SK-N-SH treated with all-trans-retinoic acid at 6 μM for 48 hours (cell line): Measurements from ENCODE around the gene PLCZ1.

Experiments used
- ATAC-seq: fragments of 200-7000 bp; cut with Tn5 transposase; 3 replicates; pipeline ENCODE4 v1.9.1; 2020; ENCODE audit warnings: mild to moderate bottlenecking, moderate library complexity
- BACH2 ChIP-seq: fragments of 250-450 bp; sonication (Bioruptor Pico); IDR thresholded peaks from 2 replicates; pipeline ENCODE4 v1.9.0; 2021; ENCODE audit warnings: mild to moderate bottlenecking, borderline replicate concordance
- CREB5 ChIP-seq: fragments of 250-450 bp; sonication (Bioruptor Pico); IDR thresholded peaks from 2 replicates; pipeline ENCODE4 v1.5.1; 2020; ENCODE audit warnings: low read depth, mild to moderate bottlenecking, moderate library complexity
- CSDC2 ChIP-seq: fragments of 250-450 bp; sonication (Bioruptor Pico); IDR thresholded peaks from 2 replicates; pipeline ENCODE4 v1.5.0; 2020; ENCODE audit warnings: mild to moderate bottlenecking, moderate library complexity
- ESRRG ChIP-seq: fragments of 250-450 bp; sonication (Bioruptor Pico); IDR thresholded peaks from 2 replicates; pipeline ENCODE4 v1.6.1; 2021; ENCODE audit warnings: mild to moderate bottlenecking
- GLIS3 ChIP-seq: fragments of 250-450 bp; sonication (Bioruptor Pico); IDR thresholded peaks from 2 replicates; pipeline ENCODE4 v1.5.0; 2020; ENCODE audit warnings: mild to moderate bottlenecking, moderate library complexity
- ISL1 ChIP-seq: fragments of 250-450 bp; sonication (Bioruptor Pico); IDR thresholded peaks from 2 replicates; pipeline ENCODE4 v2.1.2; 2022; ENCODE audit warnings: mild to moderate bottlenecking, moderate library complexity
- PATZ1 ChIP-seq: fragments of 250-450 bp; sonication (Bioruptor Pico); IDR thresholded peaks from 2 replicates; pipeline ENCODE4 v1.8.0; 2020; ENCODE audit warnings: mild to moderate bottlenecking, moderate library complexity, borderline replicate concordance
- POU6F1 ChIP-seq: fragments of 250-450 bp; sonication (Bioruptor Pico); IDR thresholded peaks from 2 replicates; pipeline ENCODE4 v1.8.0; 2021; ENCODE audit warnings: low read depth, mild to moderate bottlenecking, moderate library complexity, borderline replicate concordance
- PPARA ChIP-seq: fragments of 250-450 bp; sonication (Bioruptor Pico); IDR thresholded peaks from 2 replicates; pipeline ENCODE4 v1.5.0; 2020; ENCODE audit warnings: mild to moderate bottlenecking, borderline replicate concordance
- RARB ChIP-seq: fragments of 250-450 bp; sonication (Bioruptor Pico); IDR thresholded peaks from 2 replicates; pipeline ENCODE4 v1.8.0; 2021; ENCODE audit warnings: mild to moderate bottlenecking, moderate library complexity
- SNAI2 ChIP-seq: fragments of 250-450 bp; sonication (Bioruptor Pico); IDR thresholded peaks from 2 replicates; pipeline ENCODE4 v1.5.0; 2020; ENCODE audit warnings: mild to moderate bottlenecking, moderate library complexity
- TCF4 ChIP-seq: fragments of 250-450 bp; sonication (Bioruptor Pico); IDR thresholded peaks from 2 replicates; pipeline ENCODE4 v1.8.0; 2021; ENCODE audit warnings: mild to moderate bottlenecking, moderate library complexity, borderline replicate concordance
- TOX ChIP-seq: fragments of 250-450 bp; sonication (Bioruptor Pico); IDR thresholded peaks from 2 replicates; pipeline ENCODE4 v1.8.0; 2021; ENCODE audit warnings: mild to moderate bottlenecking, moderate library complexity, borderline replicate concordance
- TSHZ2 ChIP-seq: fragments of 250-450 bp; sonication (Bioruptor Pico); IDR thresholded peaks from 2 replicates; pipeline ENCODE4 v1.5.0; 2020; ENCODE audit warnings: mild to moderate bottlenecking, moderate library complexity
- ZC3H10 ChIP-seq: fragments of 250-450 bp; sonication (Bioruptor Pico); IDR thresholded peaks from 2 replicates; pipeline ENCODE4 v1.5.1; 2021; ENCODE audit warnings: mild to moderate bottlenecking, moderate library complexity
- ZFP3 ChIP-seq: fragments of 250-450 bp; sonication (Bioruptor Pico); IDR thresholded peaks from 2 replicates; pipeline ENCODE4 v1.5.0; 2020; ENCODE audit warnings: mild to moderate bottlenecking, moderate library complexity
- ZFP30 ChIP-seq: fragments of 450-650 bp; formaldehyde crosslinking; IDR thresholded peaks from 2 replicates; pipeline ENCODE4 v1.5.0; 2022; ENCODE audit warnings: mild to moderate bottlenecking, moderate library complexity
- ZNF565 ChIP-seq: fragments of 450-650 bp; formaldehyde crosslinking; conservative IDR thresholded peaks from 2 replicates; pipeline ENCODE4 v1.5.0; 2020; ENCODE audit warnings: low read depth, mild to moderate bottlenecking, moderate library complexity
- ZNF70 ChIP-seq: fragments of 450-650 bp; formaldehyde crosslinking; IDR thresholded peaks from 2 replicates; pipeline ENCODE4 v1.5.0; 2020; ENCODE audit warnings: mild to moderate bottlenecking, moderate library complexity
- ZNF8 ChIP-seq: fragments of 450-650 bp; formaldehyde crosslinking; IDR thresholded peaks from 2 replicates; pipeline ENCODE4 v1.5.0; 2020; ENCODE audit warnings: mild to moderate bottlenecking, moderate library complexity

The PLCZ1 gene

GRCh38 chr12:18643681-18644080, 94.1 kb downstream of the PLCZ1 start:
- ATAC-seq, result peak; percentile 51; the same call in 2 of the 3 replicates
- no peak for TF ChIP-seq PATZ1 (CRISPR knock-in tag)
- no peak for TF ChIP-seq ZFP30 (CRISPR knock-in tag)
- no peak for TF ChIP-seq CSDC2 (CRISPR knock-in tag)
- no peak for TF ChIP-seq POU6F1

GRCh38 chr12:18640321-18640955, 97.4 kb downstream of the PLCZ1 start:
- no peak for TF ChIP-seq TOX
- no peak for TF ChIP-seq CREB5 (CRISPR knock-in tag)
- no peak for TF ChIP-seq ISL1 (CRISPR knock-in tag)
- TF ChIP-seq TCF4 (CRISPR knock-in tag), result no peak
- no peak for TF ChIP-seq ZNF565
- no peak for TF ChIP-seq POU6F1
- TF ChIP-seq TSHZ2 (CRISPR knock-in tag), result no peak
- TF ChIP-seq ZNF70 (CRISPR knock-in tag), result no peak
- no peak for TF ChIP-seq ESRRG (CRISPR knock-in tag)
- no peak for TF ChIP-seq SNAI2 (CRISPR knock-in tag)
- TF ChIP-seq BACH2 (CRISPR knock-in tag), result no peak
- no peak for TF ChIP-seq ZFP3 (CRISPR knock-in tag)
- ATAC-seq, result no peak

GRCh38 chr12:18634382-18634781, 103.4 kb downstream of the PLCZ1 start:
- no peak for ATAC-seq
- no peak for TF ChIP-seq CREB5 (CRISPR knock-in tag)
- no peak for TF ChIP-seq TCF4 (CRISPR knock-in tag)
- TF ChIP-seq GLIS3, result no peak
- TF ChIP-seq PPARA, result no peak
- no peak for TF ChIP-seq RARB (CRISPR knock-in tag)
- no peak for TF ChIP-seq POU6F1
- no peak for TF ChIP-seq TSHZ2 (CRISPR knock-in tag)
- no peak for TF ChIP-seq ZC3H10 (CRISPR knock-in tag)
- no peak for TF ChIP-seq ZNF8
- TF ChIP-seq PATZ1 (CRISPR knock-in tag), result no peak
- no peak for TF ChIP-seq ZFP3 (CRISPR knock-in tag)
